A172 (cell line): ENCODE data around the gene CSNK1A1L. TPM values are rescaled to one million over a fixed set of nuclear protein-coding genes. Genes with fewer than 3 reads are reported as not detected.

ENCODE experiments used
- DNase-seq: peaks from one replicate; pipeline ENCODE4 v3.0.0-alpha.2; 2015; ENCODE audit warnings: low spot score
- total RNA-seq: library from RNA; depleted of rRNA; stranded (reverse); fragments of >200 nt; shearing (Covaris generic); gene quantifications from 2 replicates; pipeline ENCODE4 v1.2.3, GENCODE V29; 2014; rRNA removed

CSNK1A1L gene
- total RNA-seq, result not detected in 2 replicates

DNA sequence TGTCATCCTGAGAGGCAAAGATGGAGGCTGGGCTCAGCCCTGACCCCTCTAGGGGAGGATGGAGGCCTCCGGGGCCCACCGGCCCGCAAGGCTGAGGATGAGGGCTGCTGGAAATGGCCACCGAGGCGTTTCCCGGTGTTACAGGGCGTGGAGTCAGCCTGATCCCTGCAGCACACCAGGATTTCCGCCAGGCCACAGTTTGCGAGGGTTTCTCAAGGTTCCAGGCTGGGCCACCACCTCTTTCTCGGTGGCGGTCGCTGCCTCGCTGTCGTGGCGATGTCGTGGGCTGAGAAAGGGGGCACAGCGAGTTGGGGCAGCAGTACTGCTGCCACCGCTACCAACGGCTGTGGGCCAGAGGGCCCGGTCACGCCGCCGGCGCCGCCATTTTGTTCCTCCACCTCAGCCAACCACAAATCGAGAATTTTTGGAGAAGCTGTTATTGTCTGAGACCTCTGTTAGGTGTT lies at the start of gene CSNK1A1L:
TSS of gene CSNK1A1L (minus strand) at position 414 of the 464 bp plus-strand sequence. CDS start at position 6, 408 bp downstream.
- DNase-seq, result no peak

DNA sequence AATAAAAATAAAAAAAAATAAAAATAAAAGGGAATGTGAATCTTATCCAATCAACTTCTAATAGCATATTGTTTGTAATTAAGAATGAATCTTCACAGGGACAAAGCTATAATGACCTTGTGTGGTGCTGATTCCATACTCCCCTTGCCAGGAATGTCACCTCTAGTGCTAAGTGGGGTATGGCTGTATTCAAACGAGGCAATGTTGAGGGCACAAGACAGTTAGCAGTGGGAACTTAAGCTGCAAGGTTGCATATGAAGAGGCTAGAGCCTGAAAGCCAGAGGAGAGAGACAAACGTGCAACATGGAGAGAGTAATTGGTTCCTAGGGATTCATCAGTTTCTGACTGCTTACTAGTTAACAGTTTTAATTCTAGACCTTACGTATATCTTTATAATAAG lies 43.9 kb upstream of the CSNK1A1L start:
- DNase-seq, result no peak

DNA sequence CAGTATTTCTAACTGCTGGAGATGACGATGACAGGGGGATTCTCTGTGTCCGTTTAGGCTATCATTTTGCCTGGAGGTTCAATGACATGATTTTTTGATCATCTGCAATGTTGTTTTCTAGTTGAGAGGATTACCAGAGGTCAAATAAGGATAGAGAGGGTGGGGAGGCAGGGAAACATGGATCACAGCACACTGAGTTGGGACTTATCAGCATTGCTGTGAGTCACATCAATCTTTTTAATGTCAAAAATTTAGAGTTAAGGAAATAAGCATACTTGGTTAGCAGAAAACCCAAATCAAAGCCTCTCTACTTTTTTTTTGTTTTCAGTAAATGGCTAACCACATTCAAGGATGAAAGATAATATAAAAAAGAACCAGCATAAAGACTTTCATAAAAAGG lies 43.0 kb upstream of the CSNK1A1L start:
- DNase-seq, result no peak

- no peak for DNase-seq
These were observed 39.2 kb upstream of the CSNK1A1L start for GRCh38 chr13:37144661-37145060.

- DNase-seq, result no peak
These were observed 38.4 kb upstream of the CSNK1A1L start for GRCh38 chr13:37143911-37144310.

DNA sequence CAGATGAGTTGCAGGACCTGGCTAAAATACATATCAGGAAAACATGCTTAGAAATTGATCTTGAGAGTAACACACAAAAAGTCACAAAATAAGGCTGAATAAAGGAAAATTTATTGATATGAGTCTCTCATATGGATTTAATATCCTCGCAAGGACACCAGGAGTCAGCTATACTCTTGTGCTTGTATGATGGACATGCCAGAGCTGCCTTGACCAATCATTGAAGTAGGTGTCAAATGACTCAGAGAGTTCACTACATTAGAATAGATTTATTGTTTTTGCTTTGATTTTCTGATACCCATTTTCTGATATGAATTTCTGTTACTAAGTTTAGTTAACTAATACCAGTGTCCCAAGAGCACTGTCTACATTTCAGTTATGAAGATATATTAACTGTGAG lies 37.4 kb upstream of the CSNK1A1L start:
- no peak for DNase-seq

GRCh38 chr13:37141011-37141410 lies 35.5 kb upstream of the CSNK1A1L start:
- no peak for DNase-seq

DNA sequence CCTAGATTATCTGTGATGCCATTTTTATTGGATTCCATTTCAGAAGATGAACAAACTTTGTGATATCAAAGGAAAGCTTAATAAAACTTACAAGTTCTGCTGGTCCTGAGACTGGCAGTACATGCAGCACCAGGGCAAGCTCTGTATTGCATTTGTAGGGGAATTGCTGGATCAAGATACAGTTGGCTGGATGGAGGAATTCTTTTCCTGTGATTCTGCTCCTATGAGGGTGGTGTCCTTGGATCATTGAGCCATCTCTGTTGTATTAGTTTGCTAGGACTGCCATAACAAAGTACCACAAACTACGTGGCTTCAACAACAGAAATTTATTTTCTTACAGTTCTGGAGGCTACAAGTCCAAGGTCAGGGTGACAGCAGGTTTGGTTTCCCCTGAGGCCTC lies 33.9 kb upstream of the CSNK1A1L start:
- DNase-seq, result no peak

GRCh38 chr13:37138926-37139325 lies 33.5 kb upstream of the CSNK1A1L start:
- no peak for DNase-seq

DNA sequence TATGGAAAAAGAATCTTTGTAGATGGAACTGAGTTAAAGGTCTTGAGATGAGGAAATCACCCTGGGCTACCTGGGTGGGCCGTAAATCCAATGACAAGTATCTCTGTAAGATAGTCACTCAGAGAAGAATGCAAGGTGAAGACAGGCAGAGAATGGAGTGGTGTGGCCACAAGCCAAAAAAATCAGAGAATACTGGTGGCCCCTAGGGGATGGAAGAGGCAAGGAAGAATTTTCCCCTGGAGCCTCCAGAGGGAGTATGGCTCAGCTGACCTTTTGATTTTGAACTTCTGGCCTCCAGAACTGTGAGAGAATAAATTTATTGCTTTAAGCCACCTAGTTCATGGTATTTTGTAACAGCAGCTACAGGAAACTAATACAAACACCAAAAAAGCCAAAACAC lies 32.7 kb upstream of the CSNK1A1L start:
- peak; percentile 50 for DNase-seq

GRCh38 chr13:37136633-37137032 lies 31.2 kb upstream of the CSNK1A1L start:
- DNase-seq, result no peak

DNA sequence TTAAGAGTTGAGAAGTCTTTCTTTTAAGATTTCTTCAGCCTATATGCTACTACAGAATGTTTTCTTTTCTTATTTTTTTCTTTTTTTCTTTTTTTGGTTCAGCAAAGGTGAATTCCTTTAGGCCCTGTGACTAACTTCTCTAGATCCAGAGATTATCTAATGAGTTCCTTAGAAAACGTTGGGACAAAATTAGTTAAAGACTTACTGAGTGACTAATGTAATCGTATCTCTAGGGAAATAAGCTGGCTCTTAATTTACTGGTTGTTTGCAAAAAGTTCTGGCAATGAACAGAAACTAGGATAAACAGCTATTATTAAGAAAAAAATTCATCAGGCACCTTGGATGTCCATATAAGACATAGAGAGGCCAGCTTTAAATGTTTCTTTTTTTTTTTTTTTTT lies 30.7 kb upstream of the CSNK1A1L start:
- DNase-seq, result no peak

DNA sequence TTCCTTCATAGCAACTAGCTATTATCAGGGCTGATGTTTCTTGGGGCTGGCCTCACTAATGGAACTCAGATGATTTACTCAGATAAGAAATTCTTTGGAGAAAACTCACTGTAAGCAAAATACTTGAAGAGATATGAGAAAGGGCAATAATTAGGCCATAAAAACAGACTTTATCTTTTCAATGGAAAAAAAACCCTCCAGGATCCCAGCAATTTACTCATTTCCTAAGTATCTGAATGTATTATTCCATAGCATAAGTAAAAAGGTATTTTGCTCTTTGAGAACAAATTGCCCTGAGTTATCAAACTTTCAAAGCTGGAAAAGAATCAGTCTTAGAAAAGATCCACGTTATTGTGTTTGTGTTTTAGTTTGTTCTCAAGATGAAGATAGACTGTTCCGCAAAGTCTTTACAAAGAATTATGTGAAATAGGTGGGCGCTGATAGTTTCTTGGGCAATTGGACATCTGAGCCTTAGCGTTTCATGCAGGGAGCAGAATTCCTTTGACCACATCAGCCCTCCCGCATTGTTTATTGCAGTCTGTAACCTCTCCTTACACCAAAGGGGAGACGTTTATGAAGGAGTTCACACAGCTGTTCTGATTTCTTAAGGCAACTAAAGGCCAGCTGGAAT lies 29.1 kb upstream of the CSNK1A1L start:
- peak; percentile 44 for DNase-seq

DNA sequence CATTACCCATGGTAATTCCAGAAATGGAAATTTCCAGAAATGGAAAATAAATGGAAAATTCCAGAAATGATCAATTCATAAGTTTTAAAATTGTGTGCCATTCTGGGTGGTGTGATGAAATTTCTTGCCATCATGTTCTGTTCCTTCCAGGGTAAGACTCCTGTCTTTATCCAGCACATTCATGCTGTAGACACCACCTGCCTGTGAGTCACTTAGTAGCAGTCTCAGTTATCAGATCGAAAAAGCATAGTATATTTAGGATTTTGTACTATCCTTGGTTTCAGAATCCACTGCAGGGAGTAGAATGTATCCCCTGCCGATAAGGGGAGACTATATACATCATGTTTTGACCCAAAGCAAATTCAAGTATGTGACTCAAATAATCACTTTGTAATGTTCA lies 26.7 kb upstream of the CSNK1A1L start:
- no peak for DNase-seq

GRCh38 chr13:37131092-37131491 lies 25.6 kb upstream of the CSNK1A1L start:
- DNase-seq, result no peak

DNA sequence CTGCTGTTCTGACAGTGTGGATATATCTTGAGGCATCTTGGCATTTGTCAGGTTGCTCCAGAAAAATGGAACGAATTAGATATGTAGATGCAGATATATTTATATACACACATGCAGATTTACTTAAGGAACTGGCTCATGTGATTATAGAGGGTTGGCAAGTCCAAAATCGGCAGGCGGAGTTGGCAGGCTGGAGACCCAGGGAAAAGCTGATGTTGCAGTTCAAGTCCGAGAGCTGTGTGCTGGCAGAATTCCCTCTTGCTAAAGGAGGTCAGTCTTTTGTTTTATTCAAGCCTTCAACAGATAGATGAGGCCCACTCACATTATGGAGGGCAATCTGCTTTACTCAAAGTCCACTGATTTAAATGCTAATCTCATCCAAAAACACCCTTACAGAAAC lies 24.4 kb upstream of the CSNK1A1L start:
- DNase-seq, result no peak

- no peak for DNase-seq
These were observed 22.3 kb upstream of the CSNK1A1L start for GRCh38 chr13:37127691-37128241.

- no peak for DNase-seq
These were observed 17.9 kb upstream of the CSNK1A1L start for GRCh38 chr13:37123337-37123736.

DNA sequence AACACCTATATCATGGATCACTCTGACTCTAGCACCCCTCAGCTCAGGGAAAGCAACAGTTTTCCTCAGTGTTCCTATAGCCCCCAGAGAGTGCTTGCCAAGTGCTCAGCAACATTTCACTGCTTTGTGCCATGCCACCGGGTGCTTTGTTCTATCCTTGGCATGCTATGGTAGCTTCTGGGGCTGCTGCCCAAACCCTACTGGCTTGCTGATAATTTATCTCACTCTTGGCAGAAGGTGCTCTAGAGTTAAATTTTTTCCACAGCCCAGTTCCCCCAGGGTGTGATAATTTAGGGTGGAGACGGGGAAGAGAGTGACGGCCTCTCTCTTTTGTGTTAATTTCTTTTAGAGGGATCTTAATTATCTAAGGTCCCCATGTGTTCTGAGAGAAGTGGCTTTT lies 12.6 kb upstream of the CSNK1A1L start:
- no peak for DNase-seq

DNA sequence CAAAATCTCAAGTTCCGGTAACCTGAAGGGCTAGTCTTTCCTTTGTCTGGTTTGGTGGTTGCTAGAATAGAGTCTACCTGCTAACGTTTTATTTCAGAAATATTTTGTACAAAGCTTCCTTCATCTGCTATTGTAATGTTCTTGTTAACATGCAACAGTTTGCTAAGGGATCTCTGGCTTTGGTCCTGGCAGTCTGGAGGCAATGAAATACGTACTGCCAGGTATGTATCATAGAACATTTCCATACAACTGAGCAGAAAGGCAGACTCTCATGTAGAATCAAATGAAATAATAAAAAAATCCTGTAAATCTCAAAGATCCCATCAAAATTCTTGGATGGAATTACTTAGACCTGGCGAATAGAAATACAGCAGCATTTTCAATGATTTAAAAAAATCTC lies 8.8 kb upstream of the CSNK1A1L start:
- DNase-seq, result no peak

DNA sequence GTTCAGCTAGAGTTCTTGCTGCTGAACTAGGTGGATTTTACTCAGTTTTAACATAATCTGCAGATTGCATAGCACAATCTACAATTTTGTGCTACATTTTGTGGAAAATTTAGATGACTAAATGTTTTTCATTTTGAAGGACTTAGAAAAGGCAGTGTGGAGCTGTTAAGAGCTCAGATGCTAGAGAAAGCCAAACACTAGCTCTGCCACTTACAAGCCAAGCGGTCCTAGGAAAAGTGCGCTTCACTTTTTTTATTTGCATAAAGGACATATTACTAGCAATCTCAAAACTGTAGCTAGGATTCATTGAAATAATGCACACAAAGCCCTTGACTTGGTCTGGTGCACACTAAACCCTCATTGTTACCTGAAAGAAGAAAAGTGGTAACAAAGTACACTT lies 8.1 kb upstream of the CSNK1A1L start:
- no peak for DNase-seq

- peak; percentile 23 for DNase-seq
These were observed 3.7 kb upstream of the CSNK1A1L start for GRCh38 chr13:37109051-37109678.

DNA sequence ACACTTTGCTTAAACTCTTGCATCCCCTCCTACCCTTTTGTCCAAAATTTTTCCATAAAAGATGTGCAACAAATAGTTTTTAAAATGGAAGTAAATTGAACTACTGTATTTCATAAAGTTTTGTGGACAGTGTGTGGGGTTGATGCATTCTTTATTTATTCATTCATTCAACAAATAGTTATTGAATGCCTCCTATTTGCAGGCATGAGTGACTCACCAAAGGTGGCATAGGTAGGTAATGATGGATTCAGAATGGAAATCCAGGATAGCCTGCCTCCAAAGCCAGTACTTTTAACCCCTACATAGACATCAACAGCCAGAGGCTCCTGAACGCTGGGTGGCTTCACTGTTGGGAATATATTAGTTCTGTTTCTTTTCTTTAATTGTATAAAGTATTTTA lies 2.4 kb upstream of the CSNK1A1L start:
- DNase-seq, result no peak
